ENCODE results near the gene ZNF518B. TPM values are rescaled to one million over a fixed set of nuclear protein-coding genes. Genes with fewer than 3 reads are reported as not detected.
"Not testable (repeated sequence)": the region's sequence is repeated elsewhere in the genome, so short reads cannot be mapped to it uniquely, and the experiment has no call there.

ZNF518B gene
- total RNA-seq, 1 donor from 2014 or later = 52.0 TPM

DNA sequence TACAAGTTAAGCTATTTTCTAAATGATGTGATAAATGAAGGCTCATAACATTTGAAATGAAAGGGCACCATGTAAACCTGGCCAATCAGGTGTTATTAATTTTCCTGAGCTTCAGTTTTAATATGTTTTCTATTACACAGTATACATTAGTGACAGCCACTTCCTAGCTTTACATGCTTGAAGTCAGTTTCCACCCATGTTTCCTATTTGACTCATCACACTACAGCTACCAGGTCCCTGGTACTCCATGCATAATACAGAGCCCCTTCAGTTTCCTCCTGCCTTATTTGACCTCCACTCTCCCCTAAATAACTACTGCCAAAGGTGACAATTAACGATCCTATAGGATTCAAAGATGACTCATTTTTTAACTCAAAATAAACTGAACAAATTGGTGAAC is 18.3 kb downstream of the ZNF518B start:
- Mint-ChIP-seq H3K27ac (peak overlapping the region; percentile 73), H3K4me3 (ENCODE audit: low read depth) (no peak overlapping the region), H3K27me3 (no peaks in the 10 kb centered on the region), H3K4me1 (ENCODE audit: low read depth) (no peaks in the 10 kb centered on the region), H3K9me3 (ENCODE audit: low read depth) (peaks cover 22% of the 10 kb centered on the region), H3K36me3 (ENCODE audit: insufficient read depth) (peaks cover 28% of the 10 kb centered on the region)
- no peak for TF ChIP-seq CTCF (IDR thresholded peaks at IDR 0.05; ENCODE audit: unreplicated experiment)
- DNase-seq (ENCODE audit: low spot score, unreplicated experiment) = no peak

DNA sequence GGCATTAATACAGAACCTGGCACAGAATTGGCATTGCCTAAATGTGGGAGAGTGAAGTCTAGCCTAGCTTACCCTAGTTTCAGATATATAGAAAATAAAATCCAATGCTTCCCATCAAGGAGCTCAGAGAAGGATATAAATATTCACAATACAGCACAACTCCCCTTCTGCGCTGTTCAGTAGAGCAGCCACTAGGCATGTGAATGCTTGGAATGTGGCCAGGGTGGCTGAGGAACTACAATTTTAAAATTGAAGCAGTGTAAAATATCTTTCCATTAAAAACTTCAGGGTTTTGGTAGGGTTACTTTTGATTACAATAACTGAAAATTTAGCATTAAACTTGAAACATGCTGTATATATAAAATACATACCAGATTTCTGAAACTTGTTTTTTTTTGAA is 19.5 kb downstream of the ZNF518B start:
- Mint-ChIP-seq H3K27ac (no peak overlapping the region), H3K27me3 (no peaks in the 10 kb centered on the region)
- no peak for TF ChIP-seq CTCF (IDR thresholded peaks at IDR 0.05; ENCODE audit: unreplicated experiment)

DNA sequence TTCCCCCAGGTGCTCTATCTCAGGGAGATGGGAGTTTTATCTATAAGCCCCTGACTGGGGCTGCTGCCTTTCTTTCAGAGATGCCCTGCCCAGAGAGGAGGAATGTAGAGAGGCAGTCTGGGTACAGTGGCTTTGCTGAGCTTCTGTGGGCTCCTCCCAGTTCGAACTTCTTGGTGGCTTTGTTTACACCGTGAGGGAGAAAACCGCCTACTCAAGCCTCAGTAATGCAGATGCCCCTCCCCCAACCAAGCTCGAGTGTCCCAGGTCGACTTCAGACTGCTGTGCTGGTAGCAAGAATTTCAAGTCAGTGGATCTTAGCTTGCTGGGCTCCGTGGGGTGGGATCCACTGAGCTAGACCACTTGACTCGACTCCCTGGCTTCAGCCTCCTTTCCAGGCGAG is 29.5 kb downstream of the ZNF518B start:
- not testable (repeated sequence) for H3K36me3 Mint-ChIP-seq (ENCODE audit: insufficient read depth); H3K4me1 Mint-ChIP-seq (ENCODE audit: low read depth); H3K4me3 Mint-ChIP-seq (ENCODE audit: low read depth); DNase-seq (ENCODE audit: low spot score, unreplicated experiment); H3K27me3 Mint-ChIP-seq; H3K27ac Mint-ChIP-seq
- peaks cover 18% of the 10 kb centered on the region for H3K9me3 Mint-ChIP-seq (ENCODE audit: low read depth)

More for the DNA sequence above, 19.5 kb downstream of the ZNF518B start:
- H3K9me3 Mint-ChIP-seq (ENCODE audit: low read depth) = peaks cover 12% of the 10 kb centered on the region
- H3K4me1 Mint-ChIP-seq (ENCODE audit: low read depth) = no peaks in the 10 kb centered on the region
- peaks cover 16% of the 10 kb centered on the region for H3K36me3 Mint-ChIP-seq (ENCODE audit: insufficient read depth)
- no peak overlapping the region for H3K4me3 Mint-ChIP-seq (ENCODE audit: low read depth)
- no peak for DNase-seq (ENCODE audit: low spot score, unreplicated experiment)

- H3K4me3 Mint-ChIP-seq (ENCODE audit: low read depth) = no peak overlapping the region
- no peak for TF ChIP-seq CTCF (IDR thresholded peaks at IDR 0.05; ENCODE audit: unreplicated experiment)
- H3K9me3 Mint-ChIP-seq (ENCODE audit: low read depth) = peaks cover 19% of the 10 kb centered on the region
- H3K36me3 Mint-ChIP-seq (ENCODE audit: insufficient read depth) = no peaks in the 10 kb centered on the region
- no peak for DNase-seq (ENCODE audit: low spot score, unreplicated experiment)
- no peaks in the 10 kb centered on the region for H3K27me3 Mint-ChIP-seq
- no peak overlapping the region for H3K27ac Mint-ChIP-seq
- H3K4me1 Mint-ChIP-seq (ENCODE audit: low read depth) = no peaks in the 10 kb centered on the region
These were observed 35.7 kb downstream of the ZNF518B start for GRCh38 chr4:10421344-10422055.

DNA sequence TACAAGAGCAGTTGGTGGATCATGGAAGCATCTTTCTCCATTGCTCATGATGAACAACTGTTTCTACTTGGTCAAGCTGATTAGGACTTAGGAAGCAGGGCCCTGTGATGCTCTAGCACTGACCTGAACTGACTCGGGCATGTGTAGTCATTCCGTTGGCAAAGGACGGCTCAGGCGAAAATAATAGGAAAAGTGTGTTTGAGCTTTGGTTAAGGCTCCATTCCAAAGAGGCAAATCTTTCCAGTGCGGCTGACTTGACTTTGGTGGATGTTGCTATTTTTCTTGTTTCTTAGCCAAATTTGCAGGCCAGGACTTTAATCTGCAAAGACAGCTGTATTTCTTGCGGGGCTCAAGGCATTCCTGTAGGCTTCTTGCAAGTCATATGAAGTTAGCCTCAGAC is 39.5 kb downstream of the ZNF518B start:
- Mint-ChIP-seq H3K27me3 (no peaks in the 10 kb centered on the region), H3K4me1 (ENCODE audit: low read depth) (no peaks in the 10 kb centered on the region), H3K9me3 (ENCODE audit: low read depth) (peaks cover 5% of the 10 kb centered on the region), H3K27ac (no peak overlapping the region), H3K36me3 (ENCODE audit: insufficient read depth) (no peaks in the 10 kb centered on the region), H3K4me3 (ENCODE audit: low read depth) (no peak overlapping the region)
- no peak for TF ChIP-seq CTCF (IDR thresholded peaks at IDR 0.05; ENCODE audit: unreplicated experiment)
- DNase-seq (ENCODE audit: low spot score, unreplicated experiment) = no peak

DNA sequence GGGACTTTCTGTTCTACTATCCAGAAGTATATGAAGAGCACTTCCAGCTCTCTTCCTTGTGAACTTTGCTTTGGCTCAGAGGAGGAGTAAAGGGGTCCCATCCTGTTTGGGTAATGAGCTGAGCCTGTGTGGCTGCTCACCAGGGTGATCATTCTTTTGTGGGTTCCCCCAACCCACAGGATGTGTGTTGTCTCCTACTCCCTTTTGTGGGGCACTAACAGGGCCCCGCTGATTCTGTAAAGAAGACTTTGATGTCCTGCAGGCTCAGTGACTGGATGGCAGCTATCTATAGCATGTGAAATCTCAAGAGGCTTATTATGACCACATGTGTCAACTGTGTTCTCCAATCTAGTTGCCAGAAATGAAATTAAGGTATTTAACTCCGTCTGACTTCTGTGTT is 40.8 kb downstream of the ZNF518B start:
- DNase-seq (ENCODE audit: low spot score, unreplicated experiment) = no peak
- TF ChIP-seq CTCF (IDR thresholded peaks at IDR 0.05; ENCODE audit: unreplicated experiment) = no peak
- H3K9me3 Mint-ChIP-seq (ENCODE audit: low read depth) = peaks cover 5% of the 10 kb centered on the region
- H3K27me3 Mint-ChIP-seq = no peaks in the 10 kb centered on the region
- H3K36me3 Mint-ChIP-seq (ENCODE audit: insufficient read depth) = no peaks in the 10 kb centered on the region
- H3K4me3 Mint-ChIP-seq (ENCODE audit: low read depth) = no peak overlapping the region
- no peak overlapping the region for H3K27ac Mint-ChIP-seq
- no peaks in the 10 kb centered on the region for H3K4me1 Mint-ChIP-seq (ENCODE audit: low read depth)
